Activated CD8-positive, alpha-beta memory T cell treated with anti-CD3 and anti-CD28 coated beads, Interleukin-2, amount 50 U/mL, for 24 hours (primary cell): ENCODE measurements around the gene RAPGEF5.

ENCODE experiments used
- DNase-seq: peaks from one replicate; pipeline ENCODE4 v3.0.0-alpha.2; 2020; ENCODE audit errors: extremely low read depth

The RAPGEF5 gene

DNA sequence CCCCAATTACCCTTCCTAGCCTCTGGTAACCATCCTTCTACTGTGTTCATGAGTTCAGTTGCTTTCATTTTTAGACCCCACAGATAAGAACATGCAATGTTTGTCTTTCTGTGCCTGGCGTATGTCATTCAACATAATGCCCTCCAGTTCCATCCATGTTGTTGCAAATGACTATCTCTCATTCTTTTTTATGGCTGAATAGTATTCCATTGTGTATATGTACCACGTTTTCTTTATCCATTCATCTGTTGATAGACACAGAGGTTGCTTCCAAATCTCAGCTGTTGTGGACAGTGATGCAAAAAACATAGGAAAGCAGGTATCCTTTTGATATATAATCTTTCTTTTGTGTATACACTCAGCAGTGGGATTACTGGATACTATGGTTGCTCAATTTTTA is 51.2 kb downstream of the RAPGEF5 start:
- DNase-seq: no peak

DNA sequence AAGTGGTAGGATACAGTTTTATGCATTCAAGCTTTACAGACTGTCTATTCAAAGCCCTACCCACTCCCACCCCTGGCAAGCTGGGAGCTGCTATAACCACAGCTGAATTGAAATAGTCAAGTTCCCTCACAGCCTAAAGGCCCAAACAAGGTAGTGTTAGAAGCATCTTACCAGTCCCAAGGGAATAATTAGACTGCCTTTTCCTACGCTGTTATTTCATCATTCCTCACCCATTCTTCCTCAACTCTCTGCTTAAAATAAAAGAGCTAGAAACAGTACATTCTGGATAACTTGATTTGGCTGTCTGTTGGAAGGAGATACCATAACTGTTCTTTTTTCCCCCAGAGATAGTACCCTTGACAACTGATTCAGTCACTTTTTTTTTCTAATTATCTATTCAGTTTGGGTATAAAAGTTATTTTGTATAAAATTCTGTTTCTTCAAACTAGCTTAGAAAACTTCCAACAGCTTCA is 54.0 kb downstream of the RAPGEF5 start:
- no peak for DNase-seq

DNA sequence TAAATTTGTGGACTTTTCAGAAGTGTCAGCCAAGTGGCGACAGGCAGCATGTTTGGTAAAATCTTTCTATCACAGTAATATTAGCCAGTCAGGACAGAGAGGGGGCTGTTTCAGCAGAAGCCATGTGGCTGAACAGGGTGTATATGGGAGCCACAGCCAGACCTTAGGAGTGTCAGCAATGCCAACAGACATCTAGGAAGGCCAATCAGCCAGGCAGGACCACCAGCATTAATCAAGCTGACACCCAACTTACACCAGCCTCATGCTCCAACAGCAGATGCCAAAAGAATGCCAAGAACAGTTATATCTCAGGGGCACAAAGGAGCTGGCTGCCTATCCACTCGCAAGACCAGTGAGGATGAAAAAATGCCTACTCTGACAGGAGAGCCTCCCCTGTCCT is 54.8 kb downstream of the RAPGEF5 start:
- no peak for DNase-seq

DNA sequence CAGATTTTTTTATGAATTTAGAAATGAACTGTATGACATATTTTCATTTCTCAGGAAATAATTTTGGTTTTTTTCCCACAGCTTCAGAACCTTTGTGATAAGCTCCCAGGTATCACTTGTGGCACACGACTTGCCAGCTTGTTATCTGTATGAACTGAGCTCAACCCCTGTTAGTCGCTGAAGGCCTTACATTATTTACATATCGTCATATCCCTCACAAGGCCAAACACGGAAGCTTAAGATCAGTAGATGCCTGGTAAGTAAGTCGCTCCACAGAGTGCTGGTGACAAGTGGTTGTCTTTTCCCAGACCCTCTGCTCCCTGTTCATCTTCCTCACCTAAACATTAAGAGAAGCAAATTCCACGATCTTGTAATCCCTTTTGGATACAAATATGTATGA is 55.2 kb downstream of the RAPGEF5 start:
- no peak for DNase-seq

DNA sequence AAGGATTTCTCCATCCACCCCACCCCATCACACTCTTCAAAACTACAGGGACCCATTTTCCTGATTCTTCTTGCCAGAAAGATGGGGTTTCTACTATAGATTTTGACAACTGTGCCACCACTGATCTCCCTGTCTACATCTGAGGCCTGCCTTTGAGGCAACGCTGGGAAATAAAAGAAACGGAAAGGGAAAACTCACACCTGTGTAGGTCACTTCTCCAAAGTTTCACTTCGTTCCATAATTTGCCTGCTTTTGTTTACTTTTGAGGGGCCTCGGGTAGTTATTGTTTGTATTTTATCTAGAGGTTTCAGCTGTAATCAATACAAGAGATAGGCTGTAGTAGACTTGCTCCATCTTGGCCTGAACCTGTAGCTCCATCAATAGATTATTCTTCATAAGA is 56.1 kb downstream of the RAPGEF5 start:
- DNase-seq: no peak

DNA sequence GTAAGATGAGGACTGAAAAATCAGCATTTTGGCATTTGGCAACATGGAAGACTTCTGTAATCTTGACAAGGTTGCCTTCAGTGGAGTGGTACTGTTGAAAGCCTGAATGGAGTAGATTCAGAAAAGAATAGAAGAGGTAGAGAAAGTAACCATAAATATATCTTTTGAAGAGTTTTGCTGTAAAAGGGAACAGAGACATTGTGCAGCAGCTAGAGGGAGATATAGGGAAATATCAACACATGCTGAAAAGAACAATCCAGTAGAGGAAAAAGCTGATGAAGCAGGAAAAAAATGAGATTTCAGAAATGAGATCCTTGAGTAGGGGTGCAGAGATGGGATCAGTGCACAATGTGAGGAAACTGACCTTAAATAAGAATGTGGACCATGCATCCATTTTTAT is 60.0 kb downstream of the RAPGEF5 start:
- DNase-seq: no peak

DNA sequence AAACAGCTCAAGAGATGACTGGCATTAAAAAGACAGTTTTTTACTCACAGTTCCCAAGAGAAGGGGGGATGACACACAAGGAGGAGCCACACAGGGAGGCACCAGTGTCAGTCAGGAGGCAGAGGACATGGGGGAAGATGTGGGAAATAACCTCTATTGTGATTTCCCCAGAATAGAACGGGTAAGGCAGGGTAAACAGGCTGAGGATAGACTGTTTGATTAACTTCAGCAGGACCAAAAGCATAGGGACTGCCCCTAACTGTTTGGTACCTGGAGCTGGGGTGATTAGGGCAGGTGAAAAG is 60.7 kb downstream of the RAPGEF5 start:
- no peak for DNase-seq

DNA sequence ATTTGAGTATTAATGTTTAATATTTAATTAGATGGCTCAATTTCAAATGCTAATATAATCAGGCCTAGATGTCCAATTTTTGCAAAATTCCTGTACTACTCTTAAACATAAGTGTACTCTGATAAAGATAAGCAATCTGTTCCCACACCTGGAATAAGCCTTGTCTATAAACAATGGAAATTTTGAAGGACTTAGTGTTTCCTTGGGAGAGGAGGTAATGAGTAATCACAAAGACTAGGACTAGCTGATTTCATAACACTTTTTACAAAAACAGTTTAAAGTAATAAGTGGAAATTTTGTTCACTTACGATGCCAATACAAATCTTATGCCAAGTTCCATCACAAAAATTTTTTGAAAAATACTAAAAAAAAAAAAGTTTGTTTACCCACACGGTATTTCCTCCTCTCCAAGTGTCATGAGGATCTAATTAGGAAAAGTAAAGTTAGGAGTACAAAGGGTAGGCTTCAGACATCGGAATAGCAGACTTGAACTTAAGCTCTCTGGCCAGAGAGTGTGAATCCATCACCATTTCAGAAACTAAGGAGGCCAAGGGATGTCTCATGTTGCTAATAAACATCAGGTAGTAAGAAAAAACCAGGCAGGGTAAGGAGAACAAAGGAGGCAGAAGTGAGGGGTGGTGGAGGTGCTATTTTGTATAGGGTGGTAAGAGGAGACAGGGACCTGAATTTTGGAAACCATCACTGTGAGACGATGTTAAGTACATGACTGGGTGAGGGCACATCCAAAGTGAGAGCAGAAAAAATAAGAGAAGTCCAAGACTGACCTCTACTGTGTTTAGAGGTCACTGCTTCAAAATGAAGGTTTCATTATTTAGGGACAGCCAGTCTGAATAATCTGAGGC is 61.3 kb downstream of the RAPGEF5 start:
- no peak for DNase-seq

DNA sequence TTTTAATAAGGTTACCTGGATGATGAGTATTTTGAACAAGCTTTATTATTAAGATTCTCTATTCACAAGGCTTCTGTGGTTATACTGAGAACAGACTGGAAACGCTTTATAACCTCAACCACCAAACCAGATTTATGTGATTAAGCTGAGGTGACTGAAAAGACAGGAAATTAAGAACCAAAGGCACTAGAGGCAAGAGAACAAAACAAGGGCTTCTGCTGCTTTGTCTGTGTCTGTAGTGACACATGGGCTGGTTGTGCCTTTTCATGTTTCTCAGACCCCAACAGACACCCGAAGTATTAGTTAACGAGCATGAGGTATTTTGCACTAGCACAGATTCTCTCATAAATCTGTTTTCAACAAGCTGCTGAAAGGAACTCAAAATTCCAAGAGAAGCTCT is 64.4 kb downstream of the RAPGEF5 start:
- DNase-seq: no peak

DNA sequence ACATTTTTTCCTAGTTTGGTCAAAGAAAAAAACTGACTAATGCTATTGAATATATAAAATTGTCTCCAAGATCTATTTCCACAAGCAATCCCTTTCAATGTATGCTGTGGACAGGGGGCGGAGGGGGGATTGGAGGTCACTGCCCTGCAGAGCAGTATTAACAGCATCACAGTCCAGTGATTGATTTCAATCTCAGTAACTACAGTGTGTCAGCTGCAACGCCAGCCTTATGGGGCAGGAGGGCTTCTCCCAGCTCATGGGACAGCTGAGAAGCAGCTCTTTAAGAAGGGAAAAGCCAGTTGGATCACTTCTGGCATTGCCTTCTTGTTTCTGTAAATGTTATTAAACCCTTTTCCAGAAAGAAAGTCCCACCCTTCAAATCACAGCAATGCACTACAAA is 65.0 kb downstream of the RAPGEF5 start:
- DNase-seq: no peak

DNA sequence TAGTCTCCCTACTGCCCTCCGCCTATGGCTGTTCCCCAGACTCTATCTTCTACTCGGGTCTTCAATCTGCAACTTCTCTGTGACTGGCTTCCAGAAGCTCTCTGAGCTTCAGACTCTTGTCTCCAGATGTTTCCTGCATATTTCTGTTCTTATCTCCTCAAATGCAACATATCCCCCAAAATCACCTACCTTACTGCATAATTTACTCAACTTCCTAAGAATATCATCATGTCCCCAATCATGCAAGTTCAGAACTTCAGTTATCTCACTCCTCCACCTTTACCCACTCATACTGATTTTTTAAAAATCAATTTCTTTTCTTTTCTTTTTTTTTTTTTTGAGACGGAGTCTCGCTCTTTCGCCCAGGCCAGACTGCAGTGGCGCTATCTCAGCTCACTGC is 68.8 kb downstream of the RAPGEF5 start:
- DNase-seq: no peak

DNA sequence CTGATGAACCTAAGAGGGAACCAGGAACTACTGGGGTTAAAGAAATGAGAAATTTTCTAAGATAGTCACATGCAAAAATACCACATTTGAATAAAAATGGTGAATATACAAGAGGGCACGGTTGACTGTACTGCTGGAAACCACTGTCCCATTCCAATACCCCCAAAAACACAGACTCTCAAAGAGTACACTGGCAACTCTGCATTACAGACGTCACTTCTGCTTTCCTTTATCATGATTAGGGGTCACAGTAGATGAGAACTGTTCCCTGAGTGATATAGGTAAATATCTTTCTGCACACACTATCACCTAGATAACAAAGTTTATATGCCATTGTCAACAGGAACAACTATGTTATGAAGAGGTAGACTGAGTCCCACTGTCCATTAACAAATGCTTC is 69.5 kb downstream of the RAPGEF5 start:
- DNase-seq: no peak

DNA sequence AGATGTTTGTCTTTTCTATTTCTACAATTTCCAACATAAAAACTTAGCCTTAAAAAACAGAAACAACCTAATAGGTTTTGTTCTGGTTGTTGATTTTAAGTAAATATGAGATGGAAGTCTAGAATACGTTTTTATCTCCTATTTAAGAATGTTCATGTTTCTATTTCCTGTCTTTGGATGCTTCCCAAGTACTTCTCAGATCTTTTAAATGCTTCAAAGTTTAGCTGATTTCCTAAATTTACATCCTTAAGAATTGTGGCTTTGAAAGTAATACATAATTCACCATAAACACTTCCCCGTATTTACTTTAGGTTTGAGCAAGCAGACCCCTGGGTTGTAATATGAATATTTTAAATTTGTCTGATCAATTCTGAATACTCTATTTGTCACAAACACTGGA is 70.5 kb downstream of the RAPGEF5 start:
- DNase-seq: no peak

DNA sequence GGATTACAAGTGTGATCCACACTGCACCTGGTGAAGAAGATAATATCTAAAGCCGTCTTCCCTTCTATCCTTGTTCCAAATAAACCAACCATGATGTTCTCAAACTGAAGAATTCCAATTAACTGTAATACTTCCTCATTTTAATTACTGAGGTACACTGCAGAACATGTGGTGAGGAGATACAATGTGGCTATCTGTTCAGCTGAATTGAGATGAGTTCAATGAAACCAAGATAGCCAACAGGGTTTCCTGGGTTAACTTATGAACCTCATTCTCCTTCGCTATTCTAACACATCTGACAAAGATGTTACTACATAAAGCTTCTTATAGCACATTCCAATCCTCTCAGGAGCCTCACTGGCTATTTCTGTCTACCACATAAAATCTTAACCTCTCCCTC is 75.5 kb downstream of the RAPGEF5 start:
- no peak for DNase-seq

DNA sequence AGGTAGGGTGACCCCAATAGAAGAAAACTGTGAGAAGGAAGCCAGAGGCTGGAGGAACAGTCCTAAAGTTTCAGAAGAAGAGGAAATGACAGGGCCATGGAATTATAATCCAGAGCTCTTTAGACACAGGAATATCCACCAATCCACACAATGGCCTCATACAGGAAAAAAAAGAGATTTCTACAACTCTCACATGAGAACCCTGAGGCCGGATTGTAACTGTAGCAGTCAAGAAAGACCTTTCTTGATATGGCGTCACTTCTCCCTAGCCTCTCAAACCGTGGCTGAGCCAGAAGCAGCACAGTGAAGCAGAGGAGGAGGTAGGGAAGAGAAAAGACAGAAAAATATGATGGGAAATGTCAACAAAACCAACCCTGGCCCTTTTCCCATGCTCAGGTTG is 76.9 kb downstream of the RAPGEF5 start:
- no peak for DNase-seq

DNA sequence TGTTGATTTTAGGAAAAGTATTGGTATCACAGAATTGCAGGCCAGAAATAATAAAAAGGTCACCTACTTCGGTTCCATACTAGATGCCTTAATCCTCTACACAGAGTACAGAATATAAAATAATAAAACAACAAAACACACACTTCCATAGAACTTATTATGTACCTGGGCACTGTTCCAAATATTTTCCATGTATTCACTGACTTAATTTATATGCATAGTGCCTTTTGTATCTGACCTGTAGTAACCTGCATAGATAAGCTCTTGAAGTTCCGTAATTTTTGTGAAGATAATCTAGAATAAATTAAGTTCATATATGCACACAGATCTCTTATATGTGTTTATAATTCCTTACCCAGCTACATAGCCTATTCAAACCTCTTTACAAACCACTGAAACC is 78.3 kb downstream of the RAPGEF5 start:
- DNase-seq: no peak

DNA sequence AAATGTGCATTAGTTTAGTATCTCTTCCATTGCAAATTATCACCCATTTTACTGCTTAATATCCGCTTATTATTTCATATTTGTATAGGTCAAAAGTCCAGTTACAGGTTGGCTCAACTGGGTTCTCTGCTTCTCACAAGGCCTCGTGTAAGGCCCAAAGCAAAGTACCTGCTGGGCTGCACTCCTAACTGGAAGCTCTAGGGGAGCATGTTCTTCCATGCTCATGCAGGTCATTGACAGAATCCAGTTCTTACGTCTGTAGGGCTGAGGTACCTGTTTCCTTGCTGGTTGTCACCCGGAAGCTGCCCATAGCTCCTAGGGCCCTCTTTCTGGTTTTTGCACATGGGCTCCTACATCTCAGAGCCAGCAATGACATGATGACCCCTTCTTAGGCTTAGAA is 79.6 kb downstream of the RAPGEF5 start:
- no peak for DNase-seq

DNA sequence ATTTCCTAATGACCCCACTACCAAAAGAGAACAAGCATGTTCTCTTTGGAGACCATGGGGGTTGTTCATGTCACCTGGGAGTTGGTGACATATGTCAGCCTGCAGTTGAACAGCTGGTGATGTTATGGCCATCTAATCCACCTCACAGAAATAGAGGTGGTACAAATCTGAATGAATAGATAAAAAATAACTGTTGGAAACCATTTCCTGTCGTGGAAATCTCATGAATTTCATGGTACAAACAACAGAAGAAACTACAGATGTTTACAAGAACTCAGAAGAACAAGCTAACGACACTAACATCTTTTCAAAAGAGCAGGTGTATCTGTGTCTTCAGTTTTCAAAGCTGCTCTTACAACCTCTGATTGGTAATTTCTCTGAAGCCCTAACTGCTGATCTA is 81.3 kb downstream of the RAPGEF5 start:
- no peak for DNase-seq

DNA sequence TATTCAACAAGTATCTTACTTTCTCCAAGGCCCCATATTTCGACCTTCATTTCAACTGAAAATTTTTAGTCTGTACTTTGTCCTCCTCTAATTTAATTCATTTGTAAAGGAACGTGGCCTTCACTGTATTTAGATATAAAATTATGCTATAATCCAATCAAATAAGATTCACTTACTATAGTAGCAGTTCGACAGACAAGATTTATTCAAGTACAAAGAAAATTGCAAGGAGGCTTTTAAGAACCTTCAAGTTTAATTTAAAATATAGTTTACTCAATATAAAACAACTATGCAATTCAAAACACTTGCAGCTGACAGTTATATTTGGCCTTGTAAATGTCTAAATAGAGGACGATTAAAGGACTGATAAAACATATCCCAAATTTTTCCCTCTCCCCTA is 85.6 kb downstream of the RAPGEF5 start:
- no peak for DNase-seq

DNA sequence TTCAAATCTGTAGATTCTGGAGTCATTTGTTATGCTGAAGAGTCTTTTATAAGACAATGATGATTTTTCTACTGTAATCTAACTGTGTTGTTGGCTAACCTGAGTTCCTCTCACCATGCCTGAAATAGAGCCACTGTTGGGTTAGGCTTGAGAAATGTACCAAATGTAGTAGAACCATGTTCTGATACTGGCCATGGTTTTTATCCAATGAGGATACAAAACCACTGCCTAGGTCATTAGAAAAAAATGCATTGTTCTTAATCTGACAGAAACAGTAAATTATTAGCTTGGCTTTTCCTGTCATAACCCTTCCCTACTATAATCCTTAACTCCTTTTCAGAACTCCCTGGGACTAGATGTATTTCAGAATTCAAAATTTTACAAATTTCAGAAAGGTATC is 86.6 kb downstream of the RAPGEF5 start:
- DNase-seq: no peak

DNA sequence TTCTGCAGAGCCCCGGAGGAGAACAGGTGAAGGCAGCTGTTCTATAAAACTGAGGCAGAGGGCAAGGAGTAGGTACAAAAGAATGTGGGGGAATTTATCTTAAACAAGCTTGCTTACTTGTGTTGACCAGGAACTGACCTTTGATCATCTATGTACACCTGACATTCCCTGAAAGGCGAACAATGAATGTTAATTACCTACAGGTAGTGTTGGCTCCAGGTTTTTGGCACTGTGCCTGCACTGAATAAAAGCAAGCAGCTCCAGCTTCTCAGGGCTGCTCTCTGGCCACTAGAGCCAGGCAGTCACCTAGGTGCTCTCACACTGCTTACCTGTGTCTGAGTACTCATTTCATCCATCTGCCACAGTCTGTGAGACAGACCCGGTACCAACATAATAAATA is 87.0 kb downstream of the RAPGEF5 start:
- DNase-seq: no peak

DNA sequence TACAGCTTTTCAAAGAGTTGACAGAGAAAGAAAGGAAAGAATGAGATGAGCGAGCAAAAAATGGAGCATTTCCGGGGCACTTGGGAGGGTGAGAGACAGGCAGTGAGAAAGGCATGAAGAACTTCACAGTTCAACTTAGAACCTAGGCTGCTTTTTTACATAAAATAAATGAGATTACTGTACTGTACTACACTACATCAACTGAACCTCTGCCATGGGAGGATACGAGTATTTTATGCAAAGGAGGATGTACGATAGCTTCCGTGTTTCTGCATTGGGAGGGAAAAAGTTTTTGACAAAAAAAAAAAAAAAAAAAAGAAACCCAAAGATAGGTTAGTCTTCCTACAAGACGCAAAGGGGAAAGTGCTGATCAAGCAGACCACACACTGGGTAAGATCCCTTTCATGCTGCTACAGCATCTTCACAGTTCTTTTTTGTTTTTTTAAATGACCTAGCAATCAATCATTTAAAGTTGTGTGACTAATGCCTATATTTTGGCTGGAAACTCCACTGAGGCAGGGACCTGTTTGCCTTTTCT is 88.0 kb downstream of the RAPGEF5 start:
- no peak for DNase-seq

DNA sequence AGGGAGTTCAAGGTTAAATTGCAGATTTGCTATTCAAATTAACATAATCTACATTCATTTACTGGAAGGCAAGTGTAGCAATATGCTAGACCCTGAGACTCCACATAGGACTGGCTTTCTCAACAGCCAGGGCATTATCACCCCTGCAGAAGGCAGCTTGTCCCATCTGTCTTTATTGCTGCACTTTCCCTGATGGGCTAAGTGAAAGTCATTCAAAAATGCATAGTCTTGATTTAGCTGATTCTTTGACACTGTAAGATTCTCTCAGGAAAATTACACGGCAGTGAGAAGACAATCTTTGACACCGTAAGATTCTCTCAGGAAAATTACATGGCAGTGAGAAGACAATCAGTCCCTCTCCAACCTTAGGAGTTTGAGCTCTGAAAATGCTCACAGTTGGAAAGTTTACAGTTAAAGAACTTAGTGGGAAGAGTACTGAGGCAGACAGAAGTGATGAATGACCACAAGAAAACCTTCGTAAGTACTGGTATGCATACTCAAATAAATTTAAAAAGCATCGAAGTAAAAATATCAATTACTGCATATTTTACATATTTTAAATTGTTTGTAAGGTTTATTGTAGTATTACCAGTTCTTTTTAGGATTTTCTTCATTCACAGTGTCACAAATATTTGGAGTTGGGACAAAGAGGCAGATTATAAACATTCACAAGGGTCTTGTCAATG is 88.9 kb downstream of the RAPGEF5 start:
- no peak for DNase-seq
